Mammary epithelial cell (primary cell): ENCODE measurements around the gene NOVA1.

Source experiments
- EZH2 ChIP-seq: IDR thresholded peaks from 2 replicates; pipeline ENCODE4 v1.6.1; 2012; ENCODE audit warnings: low read length, inconsistent platforms, borderline replicate concordance
- TF ChIP-seq, protein P1 (sequence below), 2 donors: IDR thresholded peaks in 1 of 2; conservative IDR thresholded peaks in 1 of 2; 2 replicates each; pipeline ENCODE4 v1.5.1; 2011 to 2012; ENCODE audit warnings: inconsistent platforms in 2 of 2, low read length in 2 of 2, mild to moderate bottlenecking in 2 of 2, control low read depth in 1 of 2, low read depth in 1 of 2; ENCODE audit not compliant: insufficient read depth in 1 of 2; ENCODE audit errors: extremely low read depth in 1 of 2

DNA sequence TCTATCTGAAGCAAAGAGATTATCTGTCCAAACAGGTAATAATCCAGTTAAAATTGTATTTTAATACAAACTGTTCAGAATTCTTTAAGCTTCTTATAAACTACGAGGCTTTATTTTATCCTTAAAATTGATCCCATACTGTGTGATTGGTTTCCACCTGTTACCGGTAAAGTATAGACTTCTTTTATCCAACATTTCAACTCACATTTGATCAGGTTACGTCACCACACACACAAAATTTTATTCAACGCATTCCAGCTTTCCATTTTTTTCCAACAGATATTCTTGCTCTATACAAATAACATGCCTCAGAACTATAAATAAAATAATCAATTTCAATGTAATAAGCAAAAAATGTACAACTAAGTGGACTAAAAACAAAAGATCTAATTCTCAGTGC lies 4.5 kb downstream of the NOVA1 start:
- TF ChIP-seq, protein P1, sequence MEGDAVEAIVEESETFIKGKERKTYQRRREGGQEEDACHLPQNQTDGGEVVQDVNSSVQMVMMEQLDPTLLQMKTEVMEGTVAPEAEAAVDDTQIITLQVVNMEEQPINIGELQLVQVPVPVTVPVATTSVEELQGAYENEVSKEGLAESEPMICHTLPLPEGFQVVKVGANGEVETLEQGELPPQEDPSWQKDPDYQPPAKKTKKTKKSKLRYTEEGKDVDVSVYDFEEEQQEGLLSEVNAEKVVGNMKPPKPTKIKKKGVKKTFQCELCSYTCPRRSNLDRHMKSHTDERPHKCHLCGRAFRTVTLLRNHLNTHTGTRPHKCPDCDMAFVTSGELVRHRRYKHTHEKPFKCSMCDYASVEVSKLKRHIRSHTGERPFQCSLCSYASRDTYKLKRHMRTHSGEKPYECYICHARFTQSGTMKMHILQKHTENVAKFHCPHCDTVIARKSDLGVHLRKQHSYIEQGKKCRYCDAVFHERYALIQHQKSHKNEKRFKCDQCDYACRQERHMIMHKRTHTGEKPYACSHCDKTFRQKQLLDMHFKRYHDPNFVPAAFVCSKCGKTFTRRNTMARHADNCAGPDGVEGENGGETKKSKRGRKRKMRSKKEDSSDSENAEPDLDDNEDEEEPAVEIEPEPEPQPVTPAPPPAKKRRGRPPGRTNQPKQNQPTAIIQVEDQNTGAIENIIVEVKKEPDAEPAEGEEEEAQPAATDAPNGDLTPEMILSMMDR (conservative IDR thresholded peaks at IDR 0.05 in 1 of 2, IDR thresholded peaks at IDR 0.05 in 1 of 2; ENCODE audit: extremely low read depth in 1 of 2, insufficient read depth in 1 of 2, low read depth in 1 of 2, low read length in 2 of 2) = no peak
- TF ChIP-seq EZH2 = no peak
